Skin of body (tissue), 2 donors: Measurements from ENCODE around the gene NSF. TPM values are rescaled to one million over a fixed set of nuclear protein-coding genes. Genes with fewer than 3 reads are reported as not detected.

Experiments
- DNase-seq: peaks from one replicate; lab custom pipeline; 2025; lab: John Stamatoyannopoulos, UW
- total RNA-seq: library from RNA; depleted of rRNA; stranded (reverse); fragments of >200 nt; gene quantifications from one replicate; pipeline ENCODE4 v1.2.3, GENCODE V29; 2014

Gene NSF
- total RNA-seq, 1 donor from 2014 or later = 26.4 TPM

DNA sequence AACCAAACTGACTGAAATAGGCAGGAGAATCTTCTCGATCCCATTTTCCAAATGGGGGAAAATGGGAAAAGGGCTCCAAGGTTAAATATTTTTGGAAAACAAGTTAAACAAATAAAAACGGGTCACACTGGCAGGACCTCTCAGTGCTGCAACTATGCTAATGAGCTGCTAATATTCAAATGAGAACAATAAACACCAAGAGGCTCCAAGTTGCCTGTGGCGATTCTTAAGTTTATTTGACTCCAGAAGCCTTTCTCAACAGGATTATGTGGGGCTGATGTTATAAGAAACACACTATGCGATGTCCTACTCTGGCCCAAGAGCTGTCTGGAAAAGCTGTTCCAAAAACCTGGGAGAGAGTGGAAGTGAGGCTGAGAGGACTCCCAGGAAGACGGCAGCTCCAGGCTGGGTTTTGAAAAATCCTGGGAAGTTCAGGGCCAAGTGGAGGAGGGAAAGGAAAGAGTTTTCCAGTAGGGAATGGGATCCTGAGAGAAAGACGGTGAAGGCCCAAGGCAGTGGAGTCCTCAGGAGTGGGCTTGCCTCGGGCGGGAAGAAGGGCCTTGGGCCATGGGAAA, 206.6 kb downstream of the NSF start:
- no peak for DNase-seq

DNA sequence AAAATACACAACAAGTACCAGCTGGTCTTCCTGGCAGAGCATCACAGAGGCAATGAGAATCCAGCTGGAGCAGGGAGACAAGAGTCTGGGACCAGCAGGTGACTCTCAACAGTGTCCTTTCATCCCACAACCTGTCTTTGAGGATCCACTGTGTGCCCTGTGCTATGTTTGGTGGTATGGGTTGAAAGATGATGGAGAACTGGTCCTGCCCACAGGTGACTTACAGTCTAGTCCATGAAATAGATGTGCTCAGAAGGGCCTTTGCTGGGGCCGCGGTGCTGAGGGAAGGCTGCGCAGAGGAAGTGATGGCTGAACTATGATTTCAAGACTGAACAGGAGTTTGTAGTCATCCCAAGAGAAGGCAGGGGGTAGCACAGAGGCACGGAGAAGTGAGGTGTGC, 210.1 kb downstream of the NSF start:
- DNase-seq = no peak

DNA sequence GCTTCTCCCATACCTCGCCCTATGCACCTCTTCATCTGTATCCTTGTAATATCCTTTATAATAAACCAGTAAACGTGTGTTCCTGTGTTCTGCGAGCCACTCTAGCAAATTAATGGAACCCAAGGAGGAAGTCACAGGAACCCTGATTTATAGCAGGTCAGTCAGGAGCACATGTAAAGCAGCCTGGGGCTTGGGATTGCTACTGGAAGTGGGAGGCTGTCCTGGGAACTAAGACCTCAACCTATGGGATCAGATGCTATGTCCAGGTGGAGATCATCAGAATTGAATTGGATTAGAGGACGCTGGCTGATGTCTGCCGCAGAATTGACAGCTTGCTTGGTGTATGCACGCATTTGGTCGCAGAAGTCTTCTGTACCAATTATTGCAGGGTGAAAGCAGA, 212.3 kb downstream of the NSF start:
- DNase-seq = no peak

DNA sequence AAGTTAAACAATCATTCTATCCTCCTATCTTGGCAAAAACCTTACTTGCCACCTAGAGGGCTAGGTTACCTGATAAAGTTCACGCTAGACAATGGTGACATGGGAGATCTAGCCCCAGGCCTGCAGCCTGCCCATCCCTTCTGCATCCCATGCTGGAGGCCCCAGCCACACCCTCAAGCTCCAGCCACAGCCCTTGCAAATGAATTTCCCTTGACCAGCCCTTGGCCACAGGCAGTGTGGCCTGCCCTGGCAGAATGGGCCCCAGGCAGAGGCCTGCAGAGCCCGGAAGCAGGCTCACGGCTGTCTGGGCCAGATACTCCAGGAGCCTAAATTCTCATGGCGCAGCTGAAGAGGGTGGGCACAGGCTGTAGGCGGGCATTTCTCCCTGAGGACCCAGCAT, 213.1 kb downstream of the NSF start:
- no peak for DNase-seq

DNA sequence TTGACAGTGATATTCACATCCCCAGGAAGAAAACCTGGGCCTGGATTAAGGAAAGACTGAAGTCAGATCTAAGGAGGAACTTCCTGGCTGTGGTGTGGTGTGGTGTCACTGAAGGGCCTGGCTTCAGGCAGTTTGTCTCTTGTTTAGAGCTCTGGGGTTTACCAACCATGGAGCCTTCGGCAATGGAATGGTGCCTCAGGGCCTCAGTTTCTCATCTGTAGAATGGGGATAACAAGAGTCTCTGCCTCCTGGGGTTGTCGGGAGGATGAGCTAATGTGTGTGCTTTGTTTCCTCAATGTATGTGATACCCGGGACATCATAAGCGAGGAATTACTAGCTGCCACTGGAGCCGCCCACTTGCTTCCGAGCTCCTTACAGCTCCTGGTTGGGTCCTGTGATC, 215.3 kb downstream of the NSF start:
- DNase-seq = no peak

Other genes starting within 250 kb of the NSF start
- gene ARL17B, start 228.9 kb upstream of the NSF start, total RNA-seq = 15.2 TPM
- gene LRRC37A2, start 78.2 kb upstream of the NSF start, total RNA-seq = 6.6 TPM
- 7.9 TPM for gene ARL17A, start 11.0 kb upstream of the NSF start, total RNA-seq
- gene WNT3, start 228.0 kb downstream of the NSF start, total RNA-seq = 10.5 TPM